Stimulated activated CD8-positive, alpha-beta memory T cell treated with anti-CD3 and anti-CD28 coated beads, Interleukin-2, amount 100 ng/mL, for 48 hours (primary cell): ENCODE data around the gene AP1S1.
"Not testable (repeated sequence)": the region's sequence is repeated elsewhere in the genome, so short reads cannot be mapped to it uniquely, and the experiment has no call there.

Source experiments
- DNase-seq, 2 donors: peaks; one replicate each; pipeline ENCODE4 v3.0.0-alpha.2; 2020; ENCODE audit warnings: low read depth in 2 of 2

AP1S1 gene

DNA sequence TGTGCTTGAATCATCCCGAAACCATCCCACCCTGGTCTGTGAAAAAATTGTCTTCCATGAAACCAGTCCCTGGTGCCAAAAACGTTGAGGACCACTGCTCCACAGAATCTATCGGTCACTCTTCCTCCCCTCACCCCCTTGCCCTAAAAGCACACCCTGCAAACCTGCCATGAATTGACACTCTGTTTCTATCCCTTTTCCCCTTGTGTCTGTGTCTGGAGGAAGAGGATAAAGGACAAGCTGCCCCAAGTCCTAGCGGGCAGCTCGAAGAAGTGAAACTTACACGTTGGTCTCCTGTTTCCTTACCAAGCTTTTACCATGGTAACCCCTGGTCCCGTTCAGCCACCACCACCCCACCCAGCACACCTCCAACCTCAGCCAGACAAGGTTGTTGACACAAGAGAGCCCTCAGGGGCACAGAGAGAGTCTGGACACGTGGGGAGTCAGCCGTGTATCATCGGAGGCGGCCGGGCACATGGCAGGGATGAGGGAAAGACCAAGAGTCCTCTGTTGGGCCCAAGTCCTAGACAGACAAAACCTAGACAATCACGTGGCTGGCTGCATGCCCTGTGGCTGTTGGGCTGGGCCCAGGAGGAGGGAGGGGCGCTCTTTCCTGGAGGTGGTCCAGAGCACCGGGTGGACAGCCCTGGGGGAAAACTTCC lies 28.2 kb upstream of the AP1S1 start:
- DNase-seq: no peak

DNA sequence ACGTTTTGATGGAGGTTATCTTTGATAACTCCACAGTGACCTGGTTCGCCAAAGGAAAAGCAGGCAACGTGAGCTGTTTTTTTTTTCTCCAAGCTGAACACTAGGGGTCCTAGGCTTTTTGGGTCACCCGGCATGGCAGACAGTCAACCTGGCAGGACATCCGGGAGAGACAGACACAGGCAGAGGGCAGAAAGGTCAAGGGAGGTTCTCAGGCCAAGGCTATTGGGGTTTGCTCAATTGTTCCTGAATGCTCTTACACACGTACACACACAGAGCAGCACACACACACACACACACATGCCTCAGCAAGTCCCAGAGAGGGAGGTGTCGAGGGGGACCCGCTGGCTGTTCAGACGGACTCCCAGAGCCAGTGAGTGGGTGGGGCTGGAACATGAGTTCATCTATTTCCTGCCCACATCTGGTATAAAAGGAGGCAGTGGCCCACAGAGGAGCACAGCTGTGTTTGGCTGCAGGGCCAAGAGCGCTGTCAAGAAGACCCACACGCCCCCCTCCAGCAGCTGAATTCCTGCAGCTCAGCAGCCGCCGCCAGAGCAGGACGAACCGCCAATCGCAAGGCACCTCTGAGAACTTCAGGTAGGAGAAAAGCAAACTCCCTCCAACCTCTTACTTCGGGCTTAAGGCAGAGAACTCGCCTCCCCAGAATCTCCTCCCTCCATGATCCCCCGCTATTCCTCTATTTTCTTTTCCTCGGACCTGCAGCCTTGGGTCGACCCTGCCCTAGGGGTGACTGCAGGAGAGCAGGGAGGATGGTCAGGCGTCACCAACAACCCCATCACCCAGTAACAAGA lies 27.4 kb upstream of the AP1S1 start, which contains the start of gene SERPINE1:
Gene SERPINE1, plus strand, starts transcription at position 454 of the 809 bp plus-strand sequence. CDS start 1,290 bp downstream, outside the sequence.
- DNase-seq: peak; percentile 27 to 36

DNA sequence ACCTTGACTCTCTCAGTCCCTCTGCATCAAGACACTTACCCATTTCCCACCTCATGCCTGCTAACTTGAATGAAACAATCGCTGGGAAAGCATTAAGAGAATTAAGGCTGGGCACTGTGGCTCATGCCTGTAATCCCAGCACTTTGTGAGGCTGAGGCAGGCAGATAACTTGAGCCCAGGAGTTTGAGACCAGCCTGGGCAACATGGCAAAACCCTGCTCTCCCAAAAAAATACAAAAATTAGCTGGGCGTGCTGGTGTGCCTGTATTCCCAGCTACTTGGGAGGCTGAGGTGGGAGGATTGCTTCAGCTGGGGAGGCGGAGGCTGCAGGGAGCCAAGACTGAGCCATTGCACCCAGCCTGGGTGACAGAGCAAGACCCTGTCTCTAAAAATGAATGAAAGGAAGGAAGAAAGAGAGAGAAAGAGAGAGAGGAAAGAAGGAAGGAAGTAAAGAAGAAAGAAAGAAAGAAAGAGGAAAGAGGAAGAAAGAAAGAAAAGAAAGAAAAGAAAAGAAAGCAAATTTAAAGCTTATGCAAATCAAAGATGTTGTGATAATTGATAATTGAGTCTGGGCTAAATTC lies 26.7 kb upstream of the AP1S1 start:
- DNase-seq: no peak

DNA sequence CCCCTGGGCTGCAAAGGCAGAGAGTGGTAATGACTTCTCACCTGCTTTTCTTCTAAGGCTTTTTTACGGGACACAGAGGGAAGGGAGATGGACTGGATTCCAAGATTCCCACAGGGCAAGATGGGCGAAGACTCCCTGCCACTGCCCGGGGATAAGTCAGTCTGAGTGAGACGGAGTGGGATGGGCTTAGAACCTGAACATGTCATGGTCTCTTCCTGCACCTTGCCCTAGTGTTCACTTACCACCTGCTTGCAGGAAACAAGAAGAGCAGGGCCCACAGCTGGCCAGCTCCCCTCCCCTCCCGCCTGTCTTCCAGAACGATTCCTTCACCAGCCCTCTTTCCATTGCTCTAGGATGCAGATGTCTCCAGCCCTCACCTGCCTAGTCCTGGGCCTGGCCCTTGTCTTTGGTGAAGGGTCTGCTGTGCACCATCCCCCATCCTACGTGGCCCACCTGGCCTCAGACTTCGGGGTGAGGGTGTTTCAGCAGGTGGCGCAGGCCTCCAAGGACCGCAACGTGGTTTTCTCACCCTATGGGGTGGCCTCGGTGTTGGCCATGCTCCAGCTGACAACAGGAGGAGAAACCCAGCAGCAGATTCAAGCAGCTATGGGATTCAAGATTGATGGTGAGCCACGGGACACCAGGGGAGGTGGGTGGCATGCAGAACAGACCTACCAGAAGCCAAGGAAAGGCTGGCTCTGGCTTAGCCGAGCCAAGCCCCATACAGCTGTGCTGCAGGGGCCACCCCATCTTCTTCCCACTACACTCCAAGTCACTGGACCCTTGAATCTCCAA lies 26.0 kb upstream of the AP1S1 start:
- DNase-seq: no peak

DNA sequence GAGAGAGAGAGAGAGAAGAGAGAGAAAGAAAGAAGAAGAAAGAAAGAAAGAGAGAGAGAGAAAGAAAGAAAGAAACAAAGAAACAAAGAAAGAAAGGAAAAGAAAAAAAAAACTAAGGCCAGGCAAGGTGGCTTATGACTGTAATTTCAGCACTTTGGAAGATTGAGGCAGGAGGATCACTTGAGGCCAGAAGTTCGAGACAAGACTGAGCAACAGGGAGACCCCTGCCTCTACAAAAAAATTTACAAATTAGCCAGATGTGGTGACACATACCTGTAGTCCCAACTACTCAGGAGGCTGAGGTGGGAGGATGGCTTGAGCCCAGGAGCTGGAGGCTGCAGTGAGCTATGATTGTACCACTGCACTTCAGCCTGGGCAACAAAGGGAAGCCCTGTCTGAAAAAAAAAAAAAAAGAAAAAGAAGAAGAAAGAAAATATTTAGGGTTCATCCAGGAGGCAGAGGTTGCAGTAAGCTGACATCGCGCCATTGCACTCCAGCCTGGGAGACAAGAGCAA lies 24.6 kb upstream of the AP1S1 start:
- DNase-seq: no peak

DNA sequence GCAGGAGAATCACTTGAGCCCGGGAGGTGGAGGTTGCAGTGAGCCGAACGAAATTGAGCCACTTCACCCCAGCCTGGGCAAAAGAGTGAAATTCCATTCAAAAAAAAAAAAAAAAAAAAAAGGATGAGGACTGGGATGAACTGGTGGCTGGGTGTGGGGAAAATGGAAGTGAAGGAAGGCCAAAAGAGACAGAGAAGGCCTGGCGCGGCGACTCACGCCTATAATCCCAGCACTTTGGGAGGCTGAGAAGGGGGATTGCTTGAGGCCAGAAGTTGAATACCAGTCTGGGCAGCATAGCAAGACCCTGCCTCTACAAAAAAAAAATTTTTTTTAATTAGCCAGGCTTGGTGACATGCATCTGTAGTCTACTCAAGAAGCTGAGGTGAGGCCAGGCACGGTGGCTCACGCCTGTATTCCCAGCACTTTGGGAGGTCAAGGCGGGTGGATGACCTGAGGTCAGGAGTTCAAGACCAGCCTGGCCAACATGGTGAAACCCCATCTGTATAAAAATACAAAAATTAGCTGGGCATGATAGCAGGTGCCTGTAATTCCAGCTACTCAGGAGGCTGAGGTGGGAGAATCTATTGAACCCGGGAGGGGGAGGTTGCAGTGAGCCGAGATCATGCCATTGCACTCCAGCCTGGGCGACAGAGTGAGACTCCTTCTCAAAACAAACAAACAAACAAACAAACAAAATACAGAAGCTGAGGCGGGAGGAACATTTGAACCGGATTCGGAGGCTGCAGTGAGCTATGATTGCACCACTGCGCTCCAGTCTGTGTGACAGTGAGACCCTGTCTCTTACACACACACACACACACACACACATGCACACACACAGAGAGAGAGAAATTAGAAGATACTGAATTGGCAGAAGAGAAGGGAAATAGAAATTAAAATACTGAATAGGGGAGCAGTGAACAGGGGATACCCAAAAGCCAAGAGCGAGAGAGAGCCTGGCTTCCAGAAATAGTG lies 21.4 kb upstream of the AP1S1 start:
- not testable (repeated sequence) for DNase-seq

DNA sequence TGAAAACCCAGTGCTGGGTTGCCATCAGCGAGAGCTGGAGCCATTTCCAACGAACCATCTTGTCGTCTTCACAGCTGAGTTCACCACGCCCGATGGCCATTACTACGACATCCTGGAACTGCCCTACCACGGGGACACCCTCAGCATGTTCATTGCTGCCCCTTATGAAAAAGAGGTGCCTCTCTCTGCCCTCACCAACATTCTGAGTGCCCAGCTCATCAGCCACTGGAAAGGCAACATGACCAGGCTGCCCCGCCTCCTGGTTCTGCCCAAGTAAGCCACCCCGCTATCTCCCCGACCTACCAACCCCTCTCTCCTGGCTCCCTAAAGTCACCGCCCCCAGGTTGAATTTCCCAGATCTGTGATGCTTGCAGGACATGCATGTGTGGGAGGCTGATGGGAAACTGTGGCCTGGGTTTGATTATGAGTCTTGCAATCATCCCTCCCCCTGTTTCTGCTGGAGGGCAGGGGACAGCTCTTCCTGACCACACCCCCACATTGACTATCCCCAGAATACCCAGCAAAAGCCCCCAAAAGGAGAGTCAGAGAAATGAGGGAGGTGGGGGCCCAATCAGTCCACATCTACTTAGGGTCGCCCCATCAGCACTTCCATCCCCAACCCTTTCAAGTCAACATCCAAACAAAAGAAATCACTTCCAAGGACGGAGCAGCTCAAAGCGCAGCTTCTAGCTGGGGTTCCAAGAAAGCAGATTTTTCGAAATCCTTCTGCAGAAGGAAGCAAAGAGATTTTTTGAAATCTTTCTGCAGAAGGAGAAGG lies 20.5 kb upstream of the AP1S1 start:
- no peak for DNase-seq

DNA sequence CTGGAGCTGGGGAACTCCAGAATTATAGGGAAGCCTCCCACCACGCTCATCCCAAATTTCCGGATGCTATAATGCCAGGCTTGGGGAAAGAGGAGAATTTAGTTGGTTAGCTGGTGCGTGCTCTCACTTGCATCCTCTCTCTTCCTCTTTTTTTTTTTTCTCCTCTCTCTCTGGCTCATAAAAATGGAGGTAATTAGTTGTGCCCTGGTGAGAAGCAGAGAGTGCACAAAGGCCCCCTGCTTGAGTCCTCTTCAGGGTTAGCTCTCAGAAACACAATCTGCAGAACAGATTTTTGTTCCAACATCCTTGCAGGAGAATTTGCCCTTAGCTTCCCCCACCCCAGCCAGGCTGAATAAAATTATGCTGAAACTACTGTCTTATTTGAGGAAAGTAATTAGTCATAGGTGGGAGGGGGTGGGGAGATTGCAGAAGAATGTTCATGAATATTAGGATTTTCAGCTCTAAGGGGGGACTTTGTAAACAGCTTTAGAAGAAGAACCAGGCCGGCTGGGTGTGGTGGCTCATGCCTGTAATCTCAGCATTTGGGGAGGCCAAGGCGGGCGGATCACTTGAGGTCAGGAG lies 19.8 kb upstream of the AP1S1 start:
- DNase-seq: no peak

DNA sequence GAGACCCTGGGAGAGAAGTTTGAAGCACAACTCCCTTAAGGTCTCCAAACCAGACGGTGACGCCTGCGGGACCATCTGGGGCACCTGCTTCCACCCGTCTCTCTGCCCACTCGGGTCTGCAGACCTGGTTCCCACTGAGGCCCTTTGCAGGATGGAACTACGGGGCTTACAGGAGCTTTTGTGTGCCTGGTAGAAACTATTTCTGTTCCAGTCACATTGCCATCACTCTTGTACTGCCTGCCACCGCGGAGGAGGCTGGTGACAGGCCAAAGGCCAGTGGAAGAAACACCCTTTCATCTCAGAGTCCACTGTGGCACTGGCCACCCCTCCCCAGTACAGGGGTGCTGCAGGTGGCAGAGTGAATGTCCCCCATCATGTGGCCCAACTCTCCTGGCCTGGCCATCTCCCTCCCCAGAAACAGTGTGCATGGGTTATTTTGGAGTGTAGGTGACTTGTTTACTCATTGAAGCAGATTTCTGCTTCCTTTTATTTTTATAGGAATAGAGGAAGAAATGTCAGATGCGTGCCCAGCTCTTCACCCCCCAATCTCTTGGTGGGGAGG lies 16.5 kb upstream of the AP1S1 start:
- no peak for DNase-seq

DNA sequence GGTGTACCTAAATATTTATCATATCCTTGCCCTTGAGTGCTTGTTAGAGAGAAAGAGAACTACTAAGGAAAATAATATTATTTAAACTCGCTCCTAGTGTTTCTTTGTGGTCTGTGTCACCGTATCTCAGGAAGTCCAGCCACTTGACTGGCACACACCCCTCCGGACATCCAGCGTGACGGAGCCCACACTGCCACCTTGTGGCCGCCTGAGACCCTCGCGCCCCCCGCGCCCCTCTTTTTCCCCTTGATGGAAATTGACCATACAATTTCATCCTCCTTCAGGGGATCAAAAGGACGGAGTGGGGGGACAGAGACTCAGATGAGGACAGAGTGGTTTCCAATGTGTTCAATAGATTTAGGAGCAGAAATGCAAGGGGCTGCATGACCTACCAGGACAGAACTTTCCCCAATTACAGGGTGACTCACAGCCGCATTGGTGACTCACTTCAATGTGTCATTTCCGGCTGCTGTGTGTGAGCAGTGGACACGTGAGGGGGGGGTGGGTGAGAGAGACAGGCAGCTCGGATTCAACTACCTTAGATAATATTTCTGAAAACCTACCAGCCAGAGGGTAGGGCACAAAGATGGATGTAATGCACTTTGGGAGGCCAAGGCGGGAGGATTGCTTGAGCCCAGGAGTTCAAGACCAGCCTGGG lies 15.9 kb upstream of the AP1S1 start:
- DNase-seq: peak; percentile 76 to 84

DNA sequence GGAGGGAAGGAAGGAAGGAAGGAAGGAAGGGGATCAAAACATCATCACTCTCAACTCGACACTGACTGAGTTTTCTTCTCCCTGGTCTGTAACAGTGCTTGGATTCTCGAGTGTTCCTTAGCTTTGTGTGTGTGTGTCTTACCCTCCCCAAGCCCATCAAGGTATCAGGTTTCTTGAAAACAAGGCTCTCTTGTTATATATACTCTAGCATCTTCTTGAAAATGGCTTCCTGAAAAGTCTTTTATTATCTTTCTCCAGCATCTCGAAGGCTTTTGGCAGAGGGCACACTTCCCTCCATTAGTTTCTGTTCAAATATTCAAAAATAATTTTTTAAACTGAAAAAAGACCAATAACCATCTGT lies 14.0 kb upstream of the AP1S1 start:
- DNase-seq: no peak

DNA sequence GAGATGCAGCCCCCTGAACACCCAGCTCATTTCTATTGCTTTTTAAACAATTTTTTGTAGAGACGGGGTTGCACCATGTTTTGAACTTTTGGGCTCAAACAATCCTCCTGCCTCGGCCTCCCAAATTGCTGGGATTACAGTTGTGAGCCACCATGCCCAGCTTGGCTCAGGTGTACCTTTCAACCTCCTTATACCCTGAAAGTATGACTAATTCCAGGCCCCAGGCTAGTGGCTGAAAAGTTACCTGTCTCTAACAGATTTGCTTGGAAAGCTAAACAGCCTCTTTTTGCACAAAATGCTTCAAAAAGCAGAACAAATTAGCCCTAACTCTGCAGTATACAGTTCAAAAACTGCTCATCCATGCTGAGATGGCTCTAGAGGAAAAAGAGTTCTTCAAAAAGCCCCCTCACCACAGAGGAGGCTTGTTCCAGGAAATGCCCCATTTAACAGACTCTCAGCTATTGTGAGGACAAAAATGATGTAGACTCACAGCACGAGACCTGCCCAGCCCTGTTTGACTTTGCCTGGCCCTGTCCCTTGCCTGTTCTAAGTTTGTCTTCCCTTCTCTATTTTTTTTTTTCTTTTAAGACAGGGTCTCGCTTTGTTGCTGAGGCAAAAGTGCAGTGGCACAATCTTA lies 13.4 kb upstream of the AP1S1 start:
- DNase-seq: no peak

DNA sequence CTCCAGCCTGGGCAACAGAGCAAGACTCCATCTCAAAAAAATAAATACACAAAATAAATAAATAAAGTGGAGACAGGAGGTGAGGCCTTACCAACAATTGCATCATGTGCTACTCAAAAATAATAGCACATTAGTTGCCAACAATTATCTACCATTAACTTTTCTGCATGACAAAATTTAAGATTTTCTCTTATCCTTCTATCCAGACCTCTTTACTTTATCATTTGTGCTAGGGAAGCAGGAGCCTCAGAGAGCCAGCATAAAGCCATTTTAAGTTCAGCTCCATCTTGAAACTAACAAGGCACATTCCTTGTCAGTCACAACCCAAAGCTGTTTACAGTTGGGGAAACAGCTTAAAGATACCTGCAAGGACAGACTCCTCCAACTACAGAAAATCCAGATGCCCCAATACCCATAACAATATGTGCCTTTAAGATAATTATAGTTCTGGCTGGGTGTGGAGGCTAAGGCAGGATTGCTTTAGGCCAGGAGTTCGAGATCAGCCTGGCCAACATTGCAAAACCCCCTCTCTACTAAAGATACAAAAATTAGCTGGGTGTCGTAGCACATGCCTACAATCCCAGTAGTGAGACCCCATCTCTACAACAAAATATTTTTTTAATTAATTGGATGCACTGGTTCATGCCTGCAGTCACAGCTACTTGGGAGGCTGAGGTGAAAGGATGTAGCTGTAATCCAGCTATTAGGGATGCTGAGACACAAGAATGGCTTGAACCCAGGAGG lies 2.2 kb upstream of the AP1S1 start:
- no peak for DNase-seq

DNA sequence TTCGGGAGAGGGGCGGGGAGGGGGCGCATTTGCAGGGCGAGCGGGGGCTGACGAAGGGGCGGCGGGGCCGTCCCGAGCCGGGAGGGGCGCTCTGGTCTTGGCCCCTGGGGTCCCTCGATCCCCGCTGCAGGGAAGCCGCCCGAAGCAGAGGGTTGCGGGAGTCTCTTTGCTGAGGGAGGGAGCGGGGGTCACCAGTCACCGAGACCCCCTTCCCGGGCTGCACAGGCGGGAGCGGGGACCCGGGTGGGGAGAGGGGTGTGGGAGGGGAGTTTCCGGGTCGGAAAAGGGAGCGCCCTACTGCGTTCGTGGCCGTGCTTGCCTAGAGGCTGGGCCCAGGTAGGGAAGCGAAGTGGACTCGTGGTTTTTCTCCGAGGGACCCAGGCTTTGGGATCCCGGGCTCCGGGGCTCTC lies 422 bp downstream of the AP1S1 start:
- DNase-seq: no peak

DNA sequence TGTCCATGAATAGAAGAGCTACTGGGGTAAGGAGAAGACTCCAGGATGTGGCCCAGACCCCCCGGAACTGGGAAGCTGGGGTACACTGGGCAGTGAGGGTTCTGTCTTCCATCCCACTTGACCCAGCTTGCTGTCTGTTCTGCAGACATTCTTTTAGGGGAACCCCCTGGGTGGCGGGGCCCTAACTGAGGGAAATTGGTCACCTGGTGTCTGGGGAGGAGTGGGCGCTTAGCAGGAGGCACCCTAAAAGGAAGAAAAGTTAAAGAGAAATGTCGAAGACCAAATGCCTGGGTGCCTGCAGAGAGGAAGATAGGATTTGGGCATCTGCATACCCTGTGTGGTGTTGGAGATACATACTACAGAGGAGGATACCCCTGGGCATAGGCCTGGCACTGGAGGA lies 1.0 kb downstream of the AP1S1 start:
- no peak for DNase-seq

DNA sequence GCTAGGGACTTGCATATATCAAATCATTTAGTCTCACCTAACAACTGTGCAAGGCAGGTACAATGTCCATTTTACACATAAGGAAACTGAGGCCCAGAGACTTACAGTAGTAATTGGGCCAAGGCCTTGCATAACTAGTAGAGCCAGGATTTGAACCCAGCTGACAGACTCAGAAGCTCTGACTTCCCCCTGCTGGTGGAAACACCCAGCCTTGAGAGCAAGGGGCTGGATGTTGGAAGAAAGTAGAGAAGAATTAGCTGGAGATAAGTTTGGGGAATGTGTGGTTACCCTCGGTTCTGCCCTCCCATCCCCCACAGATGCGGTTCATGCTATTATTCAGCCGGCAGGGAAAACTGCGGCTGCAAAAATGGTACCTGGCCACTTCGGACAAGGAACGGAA lies 2.0 kb downstream of the AP1S1 start:
- DNase-seq: no peak

DNA sequence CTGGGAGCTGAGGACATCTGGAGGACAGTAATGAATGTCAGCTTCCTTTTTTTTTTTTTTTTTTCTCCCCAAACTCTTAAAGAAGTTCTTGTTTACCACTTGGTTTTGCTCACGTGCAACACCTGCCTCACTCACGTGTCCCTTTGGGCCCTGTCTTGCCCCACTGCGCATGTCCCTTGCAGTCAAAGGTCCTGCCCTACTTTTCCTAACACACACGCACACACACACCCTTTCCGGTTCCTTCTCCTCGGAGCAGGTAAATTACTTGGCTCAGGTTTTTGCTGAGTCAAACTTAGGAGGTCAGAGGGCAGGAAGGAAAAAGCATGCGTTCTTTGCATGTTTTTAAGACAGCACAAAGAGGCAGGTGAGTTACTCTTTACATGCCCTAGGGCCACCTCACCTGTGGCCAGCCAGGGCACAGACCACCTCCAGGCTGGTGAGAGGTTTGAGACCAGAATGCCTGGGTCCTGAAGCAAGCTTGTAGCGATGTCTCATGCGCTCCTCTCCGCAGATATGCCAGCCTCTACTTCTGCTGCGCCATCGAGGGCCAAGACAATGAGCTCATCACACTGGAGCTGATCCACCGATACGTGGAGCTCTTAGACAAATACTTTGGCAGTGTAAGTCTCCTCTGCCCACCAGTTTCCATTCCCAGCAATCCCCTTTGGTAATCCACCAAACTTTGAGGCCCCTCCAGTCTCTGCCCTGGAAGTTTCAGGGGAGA lies 2.8 kb downstream of the AP1S1 start:
- no peak for DNase-seq
